HG02852 (cell line): ENCODE measurements around the gene EYA3.

Source experiments
- ATAC-seq: cut with Tn5 transposase; IDR thresholded peaks from one replicate; pipeline ENCODE4 v1.9.1; 2021; ENCODE audit warnings: mild to moderate bottlenecking, moderate library complexity; ENCODE audit not compliant: unreplicated experiment

The EYA3 gene

GRCh38 chr1:27941671-27942540 is 146.5 kb downstream of the EYA3 start:
- no peak for ATAC-seq

GRCh38 chr1:27940870-27941560 is 147.4 kb downstream of the EYA3 start:
- no peak for ATAC-seq

- no peak for ATAC-seq
Observed at GRCh38 chr1:27940297-27940696, 148.1 kb downstream of the EYA3 start.

GRCh38 chr1:27938488-27938887 is 149.9 kb downstream of the EYA3 start:
- ATAC-seq: no peak

DNA sequence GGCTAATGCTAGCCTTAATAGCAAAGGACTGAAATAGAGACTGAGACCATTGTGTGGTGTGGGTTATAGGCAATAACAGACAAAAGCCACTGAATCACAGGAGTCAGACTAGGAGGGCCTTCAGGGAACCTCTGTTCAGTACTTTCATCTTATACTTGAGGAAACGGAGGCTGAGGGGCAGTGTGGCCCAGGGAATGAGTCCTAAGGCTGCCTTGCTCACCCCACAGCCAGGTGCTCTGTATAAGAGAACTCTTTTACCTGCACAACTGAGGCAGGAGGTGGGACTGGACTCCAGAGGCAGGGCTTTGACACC is 150.9 kb downstream of the EYA3 start:
- no peak for ATAC-seq

- ATAC-seq: no peak
Observed at GRCh38 chr1:27936370-27936769, 152.0 kb downstream of the EYA3 start.

GRCh38 chr1:27935721-27936120 is 152.7 kb downstream of the EYA3 start:
- ATAC-seq: no peak

DNA sequence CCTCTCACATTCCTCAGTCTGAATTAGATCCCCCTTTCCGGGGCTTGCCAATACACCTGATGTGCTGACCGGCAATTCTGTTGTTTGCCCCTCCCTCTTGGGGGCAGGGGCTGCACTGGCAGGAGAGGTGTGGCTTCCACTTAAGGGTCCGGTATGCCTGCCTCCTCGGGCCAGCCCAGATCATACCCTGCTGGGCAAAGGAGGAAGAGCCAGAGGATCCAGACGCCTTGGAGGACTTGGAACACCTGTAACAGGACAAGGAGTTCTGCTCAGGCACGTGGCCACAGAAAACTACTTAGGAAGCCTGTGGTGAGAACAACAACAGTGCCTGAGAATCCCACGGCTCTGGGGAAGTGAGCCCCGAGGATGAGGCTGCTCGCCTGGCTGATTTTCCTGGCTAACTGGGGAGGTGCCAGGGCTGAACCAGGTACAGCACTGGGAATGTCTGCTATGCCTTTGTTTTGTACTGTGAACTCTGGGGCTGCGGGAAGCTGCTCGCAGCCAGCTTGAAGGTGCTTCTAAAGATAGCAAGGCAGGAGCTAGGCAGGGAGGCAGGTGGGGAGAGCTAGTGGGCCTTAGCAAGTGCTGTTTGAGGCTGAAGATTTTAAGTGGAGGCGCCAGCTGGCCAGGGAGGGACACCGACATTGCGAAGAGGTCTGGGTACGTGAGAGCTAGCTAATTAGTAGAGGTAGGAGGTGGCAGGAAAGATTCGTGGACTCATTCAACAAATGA is 153.4 kb downstream of the EYA3 start, which contains the start of gene SMPDL3B:
Gene SMPDL3B (plus strand): TSS at position 183 of the 732 bp plus-strand sequence. CDS start 184 bp downstream, at position 367.
- ATAC-seq: no peak

DNA sequence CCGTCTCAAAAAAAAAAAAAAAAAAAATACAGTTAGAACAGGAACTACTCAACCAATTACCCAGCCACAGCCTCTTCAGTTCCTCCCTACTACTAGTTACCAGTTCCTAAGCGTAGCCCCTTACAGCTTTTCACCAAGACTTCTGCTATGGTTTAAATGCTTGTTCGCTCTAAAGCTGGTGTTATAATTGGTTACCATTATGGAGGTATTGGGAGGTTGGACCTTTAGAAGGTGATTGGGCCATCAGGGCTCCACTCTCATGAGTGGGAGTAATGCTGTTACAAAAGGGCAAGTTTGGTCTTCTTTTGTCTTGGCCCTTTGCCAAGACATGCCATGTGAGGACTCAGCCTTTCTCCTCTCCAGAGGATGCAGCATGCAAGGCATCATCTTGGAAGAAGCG is 156.7 kb downstream of the EYA3 start:
- no peak for ATAC-seq

DNA sequence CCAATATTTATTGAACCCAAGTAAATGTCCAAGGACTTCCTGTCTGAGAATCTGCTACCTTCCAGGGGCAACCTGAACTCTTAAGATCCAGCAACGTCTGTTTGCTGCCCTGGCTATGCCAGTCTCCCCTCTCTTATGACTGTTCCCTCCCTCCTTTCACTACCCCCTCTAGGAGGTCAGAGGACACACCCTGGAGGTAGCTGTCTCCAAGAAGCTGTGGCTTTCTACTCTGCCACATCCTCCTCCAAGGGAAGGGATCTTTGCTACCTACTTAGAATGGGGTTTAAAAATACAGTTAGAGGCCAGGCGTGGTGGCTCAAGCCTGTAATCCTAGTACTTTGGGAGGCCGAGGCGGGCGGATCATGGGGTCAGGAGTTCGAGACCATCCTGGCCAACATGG is 157.2 kb downstream of the EYA3 start:
- no peak for ATAC-seq

GRCh38 chr1:27928216-27928954 is 160.0 kb downstream of the EYA3 start:
- no peak for ATAC-seq

DNA sequence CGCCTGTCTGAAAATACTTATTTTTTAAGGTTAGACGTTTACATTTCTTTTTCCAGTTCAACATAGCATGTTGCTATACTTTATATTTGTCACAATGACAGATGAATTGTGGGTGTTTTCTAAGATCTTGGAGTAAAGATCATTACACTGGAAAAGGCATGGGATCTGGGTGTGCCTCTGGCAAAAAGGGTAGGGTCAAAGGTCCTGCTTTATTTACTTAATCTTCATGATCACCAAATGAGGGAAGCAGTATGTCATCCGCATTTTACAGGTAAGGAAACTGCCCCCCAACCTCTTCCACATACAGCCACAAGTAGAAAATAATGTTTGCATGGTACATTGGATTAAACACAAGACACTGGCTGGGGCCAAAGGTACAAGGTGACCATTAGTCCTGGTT is 166.1 kb downstream of the EYA3 start:
- no peak for ATAC-seq
